Measurements from ENCODE around the gene ITGBL1. TPM values are rescaled to one million over a fixed set of nuclear protein-coding genes. Genes with fewer than 3 reads are reported as not detected.

Gene ITGBL1
- total RNA-seq, 1 experiment from 2014 or later, result not detected

DNA sequence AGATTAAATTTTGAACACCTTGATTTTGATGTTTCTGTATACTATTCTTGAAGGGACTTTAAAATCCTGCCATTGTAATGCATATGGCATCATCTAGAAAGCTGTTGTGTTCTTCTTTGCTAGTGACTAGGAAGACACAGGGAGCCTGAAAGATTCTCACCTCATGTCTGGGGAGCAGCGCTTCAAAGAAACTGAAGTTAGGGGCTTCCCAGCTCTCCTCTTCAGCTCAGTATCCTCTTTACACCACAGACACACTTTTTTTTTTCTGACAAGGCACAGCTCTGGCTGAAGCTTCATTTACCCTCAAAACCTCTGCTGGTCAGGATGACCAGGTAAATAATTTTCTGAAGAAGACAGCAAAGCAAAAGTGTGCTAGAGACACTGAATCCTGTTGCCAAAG, 255.6 kb downstream of the ITGBL1 start:
- intact Hi-C loops (cut with micrococcal nuclease; ENCODE audit: unreplicated experiment), result no loop called here
- H3K9me3 Mint-ChIP-seq (ENCODE audit: unreplicated experiment), result peaks cover 10% of the 10 kb centered on the region
- H3K27ac Mint-ChIP-seq (ENCODE audit: unreplicated experiment), result no peak overlapping the region
- TF ChIP-seq, protein P1, sequence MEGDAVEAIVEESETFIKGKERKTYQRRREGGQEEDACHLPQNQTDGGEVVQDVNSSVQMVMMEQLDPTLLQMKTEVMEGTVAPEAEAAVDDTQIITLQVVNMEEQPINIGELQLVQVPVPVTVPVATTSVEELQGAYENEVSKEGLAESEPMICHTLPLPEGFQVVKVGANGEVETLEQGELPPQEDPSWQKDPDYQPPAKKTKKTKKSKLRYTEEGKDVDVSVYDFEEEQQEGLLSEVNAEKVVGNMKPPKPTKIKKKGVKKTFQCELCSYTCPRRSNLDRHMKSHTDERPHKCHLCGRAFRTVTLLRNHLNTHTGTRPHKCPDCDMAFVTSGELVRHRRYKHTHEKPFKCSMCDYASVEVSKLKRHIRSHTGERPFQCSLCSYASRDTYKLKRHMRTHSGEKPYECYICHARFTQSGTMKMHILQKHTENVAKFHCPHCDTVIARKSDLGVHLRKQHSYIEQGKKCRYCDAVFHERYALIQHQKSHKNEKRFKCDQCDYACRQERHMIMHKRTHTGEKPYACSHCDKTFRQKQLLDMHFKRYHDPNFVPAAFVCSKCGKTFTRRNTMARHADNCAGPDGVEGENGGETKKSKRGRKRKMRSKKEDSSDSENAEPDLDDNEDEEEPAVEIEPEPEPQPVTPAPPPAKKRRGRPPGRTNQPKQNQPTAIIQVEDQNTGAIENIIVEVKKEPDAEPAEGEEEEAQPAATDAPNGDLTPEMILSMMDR (IDR thresholded peaks at IDR 0.05; ENCODE audit: insufficient read depth in 1 of 2, low read depth in 1 of 2, low read length in 1 of 2, severe bottlenecking in 1 of 2, unreplicated experiment in 1 of 2), result no peak
- ChIA-PET CTCF (no interaction called here), POLR2A (no interaction called here)
- Histone ChIP-seq H3K9me3 (no peaks in the 10 kb centered on the region), H3K27me3 (replicated peaks; ENCODE audit: control insufficient read depth, insufficient read depth, low read length) (no peaks in the 10 kb centered on the region), H3K4me3 (ENCODE audit: low read depth, low read length) (no peak overlapping the region), H3K36me3 (ENCODE audit: control insufficient read depth, insufficient read depth, low read length) (no peaks in the 10 kb centered on the region), H3K4me1 (no peaks in the 10 kb centered on the region)
- H3K4me1 Mint-ChIP-seq (ENCODE audit: low read depth, unreplicated experiment), result no peaks in the 10 kb centered on the region
- peaks cover 5% of the 10 kb centered on the region for H3K27me3 Mint-ChIP-seq (ENCODE audit: insufficient read depth, unreplicated experiment)
- BruUV-seq (replicated peaks), result no TSS peak
- H3K36me3 Mint-ChIP-seq (ENCODE audit: insufficient read depth, unreplicated experiment), result no peaks in the 10 kb centered on the region
- H3K4me3 Mint-ChIP-seq (ENCODE audit: unreplicated experiment), result no peak overlapping the region
- no peak for DNase-seq

GRCh38 chr13:101709952-101710351, 257.5 kb downstream of the ITGBL1 start:
- H3K36me3 ChIP-seq (ENCODE audit: control insufficient read depth, insufficient read depth, low read length), result no peaks in the 10 kb centered on the region
- H3K4me1 Mint-ChIP-seq (ENCODE audit: low read depth, unreplicated experiment), result no peaks in the 10 kb centered on the region
- no peak overlapping the region for H3K27ac Mint-ChIP-seq (ENCODE audit: unreplicated experiment)
- no peak overlapping the region for H3K4me3 ChIP-seq (ENCODE audit: low read depth, low read length)
- no peaks in the 10 kb centered on the region for H3K9me3 Mint-ChIP-seq (ENCODE audit: unreplicated experiment)
- intact Hi-C loops (cut with micrococcal nuclease; ENCODE audit: unreplicated experiment), result no loop called here
- no TSS peak for BruUV-seq (replicated peaks)
- H3K36me3 Mint-ChIP-seq (ENCODE audit: insufficient read depth, unreplicated experiment), result no peaks in the 10 kb centered on the region
- no peaks in the 10 kb centered on the region for H3K27me3 ChIP-seq (replicated peaks; ENCODE audit: control insufficient read depth, insufficient read depth, low read length)
- ChIA-PET CTCF (no interaction called here), POLR2A (no interaction called here)
- no peaks in the 10 kb centered on the region for H3K4me1 ChIP-seq
- no peaks in the 10 kb centered on the region for H3K9me3 ChIP-seq
- peaks cover 5% of the 10 kb centered on the region for H3K27me3 Mint-ChIP-seq (ENCODE audit: insufficient read depth, unreplicated experiment)
- H3K4me3 Mint-ChIP-seq (ENCODE audit: unreplicated experiment), result no peak overlapping the region
- no peak for DNase-seq
- TF ChIP-seq, protein P1 (IDR thresholded peaks at IDR 0.05; ENCODE audit: insufficient read depth in 1 of 2, low read depth in 1 of 2, low read length in 1 of 2, severe bottlenecking in 1 of 2, unreplicated experiment in 1 of 2), result no peak

DNA sequence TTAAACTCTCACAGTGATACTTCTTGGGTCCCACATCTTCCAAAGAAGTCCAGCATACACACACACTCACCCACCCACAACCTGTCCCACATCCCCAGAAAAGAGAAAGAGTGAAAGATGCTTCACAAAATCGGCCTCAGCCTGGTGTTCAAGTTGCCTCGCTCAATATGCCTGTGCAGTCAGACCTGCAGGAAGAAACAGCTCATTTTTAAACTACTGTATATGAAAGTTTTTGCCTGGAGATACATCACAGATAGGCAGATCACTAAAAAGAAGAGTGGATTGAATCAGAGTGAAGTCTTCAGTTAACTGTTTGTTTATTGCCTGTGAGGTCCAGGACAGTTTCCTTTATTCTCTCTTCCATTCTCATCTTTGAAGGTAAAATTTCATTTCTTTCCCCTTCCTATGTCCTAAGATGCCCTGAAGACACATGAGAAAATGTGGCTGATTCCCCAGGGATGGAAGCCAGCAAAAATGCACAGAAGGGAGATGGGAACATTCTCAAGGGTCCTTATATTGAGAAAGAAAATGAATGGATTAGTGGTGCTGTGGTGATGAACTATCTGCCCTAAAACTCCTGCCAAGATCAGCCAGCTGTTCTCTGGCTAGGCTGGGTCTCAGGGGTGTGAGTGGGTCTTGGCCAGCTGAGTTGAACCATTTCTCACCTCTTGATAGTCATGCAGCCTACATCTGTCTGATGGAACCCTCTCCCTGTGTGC, 259.0 kb downstream of the ITGBL1 start:
- CTCF ChIA-PET, result no interaction called here
- DNase-seq, result no peak
- peaks cover 3% of the 10 kb centered on the region for H3K27me3 Mint-ChIP-seq (ENCODE audit: insufficient read depth, unreplicated experiment)
- H3K9me3 Mint-ChIP-seq (ENCODE audit: unreplicated experiment), result no peaks in the 10 kb centered on the region
- H3K36me3 ChIP-seq (ENCODE audit: control insufficient read depth, insufficient read depth, low read length), result no peaks in the 10 kb centered on the region
- H3K27ac Mint-ChIP-seq (ENCODE audit: unreplicated experiment), result no peak overlapping the region
- no peak overlapping the region for H3K4me3 Mint-ChIP-seq (ENCODE audit: unreplicated experiment)
- TF ChIP-seq, protein P1 (IDR thresholded peaks at IDR 0.05; ENCODE audit: insufficient read depth in 1 of 2, low read depth in 1 of 2, low read length in 1 of 2, severe bottlenecking in 1 of 2, unreplicated experiment in 1 of 2), result no peak
- H3K36me3 Mint-ChIP-seq (ENCODE audit: insufficient read depth, unreplicated experiment), result no peaks in the 10 kb centered on the region
- no peaks in the 10 kb centered on the region for H3K4me1 ChIP-seq
- H3K27me3 ChIP-seq (replicated peaks; ENCODE audit: control insufficient read depth, insufficient read depth, low read length), result no peaks in the 10 kb centered on the region
- no peaks in the 10 kb centered on the region for H3K4me1 Mint-ChIP-seq (ENCODE audit: low read depth, unreplicated experiment)
- no TSS peak for BruUV-seq (replicated peaks)
- POLR2A ChIA-PET, result no interaction called here
- no peaks in the 10 kb centered on the region for H3K9me3 ChIP-seq
- intact Hi-C loops (cut with micrococcal nuclease; ENCODE audit: unreplicated experiment), result no loop called here
- H3K4me3 ChIP-seq (ENCODE audit: low read depth, low read length), result no peak overlapping the region

Measured in Caco-2 (cell line).